ENCODE measurements around the gene POC1A.

GRCh38 chr3:52185837-52186236 is 31.6 kb upstream of the POC1A start:
- TF ChIP-seq, protein P1, sequence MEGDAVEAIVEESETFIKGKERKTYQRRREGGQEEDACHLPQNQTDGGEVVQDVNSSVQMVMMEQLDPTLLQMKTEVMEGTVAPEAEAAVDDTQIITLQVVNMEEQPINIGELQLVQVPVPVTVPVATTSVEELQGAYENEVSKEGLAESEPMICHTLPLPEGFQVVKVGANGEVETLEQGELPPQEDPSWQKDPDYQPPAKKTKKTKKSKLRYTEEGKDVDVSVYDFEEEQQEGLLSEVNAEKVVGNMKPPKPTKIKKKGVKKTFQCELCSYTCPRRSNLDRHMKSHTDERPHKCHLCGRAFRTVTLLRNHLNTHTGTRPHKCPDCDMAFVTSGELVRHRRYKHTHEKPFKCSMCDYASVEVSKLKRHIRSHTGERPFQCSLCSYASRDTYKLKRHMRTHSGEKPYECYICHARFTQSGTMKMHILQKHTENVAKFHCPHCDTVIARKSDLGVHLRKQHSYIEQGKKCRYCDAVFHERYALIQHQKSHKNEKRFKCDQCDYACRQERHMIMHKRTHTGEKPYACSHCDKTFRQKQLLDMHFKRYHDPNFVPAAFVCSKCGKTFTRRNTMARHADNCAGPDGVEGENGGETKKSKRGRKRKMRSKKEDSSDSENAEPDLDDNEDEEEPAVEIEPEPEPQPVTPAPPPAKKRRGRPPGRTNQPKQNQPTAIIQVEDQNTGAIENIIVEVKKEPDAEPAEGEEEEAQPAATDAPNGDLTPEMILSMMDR (IDR thresholded peaks at IDR 0.05; ENCODE audit: low read depth, low read length, poor library complexity, severe bottlenecking): no peak
- TF ChIP-seq EZH2phosphoT487 (IDR thresholded peaks at IDR 0.05; ENCODE audit: borderline replicate concordance, low read length): no peak
